NK-92 treated with Interleukin-12 subunit alpha and Interleukin-12 subunit beta, amount 100 ng/mL, for 24 hours (cell line): Measurements from ENCODE around the gene AMDHD2.

ENCODE experiments used
- DNase-seq: peaks from one replicate; lab custom pipeline; 2025; lab: John Stamatoyannopoulos, UW

The AMDHD2 gene

GRCh38 chr16:2499454-2499853, 20.7 kb upstream of the AMDHD2 start:
- DNase-seq, result no peak

GRCh38 chr16:2499890-2500429, 20.2 kb upstream of the AMDHD2 start:
- no peak for DNase-seq

- no peak for DNase-seq
Observed at GRCh38 chr16:2500430-2500917, 19.7 kb upstream of the AMDHD2 start.

GRCh38 chr16:2500918-2501750, 19.0 kb upstream of the AMDHD2 start:
- peak; percentile 49 for DNase-seq

- no peak for DNase-seq
Observed at GRCh38 chr16:2501946-2502895, 17.9 kb upstream of the AMDHD2 start.

GRCh38 chr16:2505695-2506094, 14.5 kb upstream of the AMDHD2 start:
- no peak for DNase-seq

- no peak for DNase-seq
Observed at GRCh38 chr16:2507052-2507659, 13.0 kb upstream of the AMDHD2 start.

GRCh38 chr16:2507665-2508064, 12.5 kb upstream of the AMDHD2 start:
- no peak for DNase-seq

GRCh38 chr16:2508722-2509400, 11.3 kb upstream of the AMDHD2 start:
- no peak for DNase-seq

GRCh38 chr16:2511128-2511800, 8.9 kb upstream of the AMDHD2 start:
- no peak for DNase-seq

- DNase-seq, result no peak
Observed at GRCh38 chr16:2511996-2512734, 8.0 kb upstream of the AMDHD2 start.

- no peak for DNase-seq
Observed at GRCh38 chr16:2512735-2513404, 7.3 kb upstream of the AMDHD2 start.

- DNase-seq, result peak; percentile 94
Observed at GRCh38 chr16:2513405-2514332, 6.5 kb upstream of the AMDHD2 start, which contains the start of gene ATP6V0C. ATP6V0C (plus strand) TSS chr16:2513952; CDS start chr16:2514104, 152 bp downstream.

GRCh38 chr16:2514333-2515179, 5.6 kb upstream of the AMDHD2 start:
- DNase-seq, result no peak

GRCh38 chr16:2515180-2515851, 4.9 kb upstream of the AMDHD2 start:
- DNase-seq, result no peak

- no peak for DNase-seq
Observed at GRCh38 chr16:2516391-2517240, 3.6 kb upstream of the AMDHD2 start.
